Stimulated activated CD8-positive, alpha-beta memory T cell treated with anti-CD3 and anti-CD28 coated beads, Interleukin-4, amount 100 ng/mL, for 1 hour (primary cell): ENCODE measurements around the gene IFITM2.
A peak's percentile ranks its signal among the peaks of the same experiment; 100 is the strongest.
"Not testable (repeated sequence)": the region's sequence is repeated elsewhere in the genome, so short reads cannot be mapped to it uniquely, and the experiment has no call there.

Experiments used
- DNase-seq, 2 donors: peaks; one replicate each; pipeline ENCODE4 v3.0.0-alpha.2; 2020; ENCODE audit warnings: low read depth in 2 of 2, low spot score in 1 of 2

The IFITM2 gene

DNA sequence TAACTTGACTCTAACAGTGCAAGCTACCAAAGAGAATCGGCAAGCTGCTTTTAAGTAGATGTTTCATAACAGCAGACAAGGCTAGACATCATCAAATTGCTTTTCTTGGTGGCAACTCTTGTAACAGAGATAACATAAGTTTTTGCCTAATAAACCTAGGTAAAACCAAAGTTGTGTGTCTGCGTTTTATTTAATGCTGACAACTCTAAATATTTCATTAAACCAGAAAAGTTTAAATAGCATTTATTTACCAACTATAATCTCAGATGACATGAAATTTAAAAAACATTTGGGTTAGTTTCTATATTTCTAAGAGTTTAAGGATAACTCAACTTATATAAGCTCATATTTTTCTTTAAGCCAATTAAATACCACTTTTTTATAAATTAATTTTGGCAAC, 32.3 kb downstream of the IFITM2 start:
- DNase-seq = no peak

- no peak for DNase-seq
Measured at GRCh38 chr11:340539-341512, 33.2 kb downstream of the IFITM2 start.

GRCh38 chr11:342328-342727, 34.7 kb downstream of the IFITM2 start:
- no peak for DNase-seq

DNA sequence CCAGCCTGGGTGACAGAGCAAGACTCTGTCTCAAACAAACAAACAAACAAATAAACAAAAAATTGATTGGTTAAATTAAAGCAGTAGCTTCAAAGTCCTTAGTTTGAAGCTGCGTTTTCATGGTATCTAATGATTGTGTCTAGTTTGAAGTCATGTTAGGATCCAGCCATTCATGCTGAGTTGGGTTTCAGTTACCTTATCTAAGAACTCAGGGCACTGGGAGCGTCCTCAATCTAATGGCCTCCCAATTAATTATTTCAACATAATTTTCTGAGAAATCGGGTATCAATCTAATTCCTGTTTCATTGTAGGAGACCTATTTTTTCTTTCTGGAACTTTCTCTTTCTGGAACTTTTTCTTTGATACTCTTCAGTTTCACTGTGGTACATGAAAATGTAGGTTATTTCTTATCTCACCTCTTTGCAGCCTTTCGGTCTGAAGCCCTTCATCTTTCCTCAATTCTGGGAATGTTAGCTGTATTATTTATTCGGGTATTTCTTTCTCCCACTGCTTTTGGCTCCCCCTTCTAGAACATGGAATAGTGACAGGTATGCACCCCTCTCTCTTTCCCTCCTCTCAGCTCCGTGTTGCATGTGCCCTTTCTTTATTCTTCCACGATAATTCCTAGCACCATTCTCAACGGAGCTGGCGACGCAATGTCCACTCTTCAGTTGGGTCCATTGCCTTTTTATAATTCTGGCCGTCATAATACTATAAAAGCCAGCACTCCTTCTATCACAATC, 37.4 kb downstream of the IFITM2 start:
- DNase-seq = no peak

- DNase-seq = no peak
Measured at GRCh38 chr11:346529-346928, 38.9 kb downstream of the IFITM2 start.

GRCh38 chr11:349270-349954, 41.8 kb downstream of the IFITM2 start:
- not testable (repeated sequence) for DNase-seq

- not testable (repeated sequence) for DNase-seq
Measured at GRCh38 chr11:350033-350722, 42.6 kb downstream of the IFITM2 start.

- no peak for DNase-seq
Measured at GRCh38 chr11:350723-351255, 43.2 kb downstream of the IFITM2 start.

DNA sequence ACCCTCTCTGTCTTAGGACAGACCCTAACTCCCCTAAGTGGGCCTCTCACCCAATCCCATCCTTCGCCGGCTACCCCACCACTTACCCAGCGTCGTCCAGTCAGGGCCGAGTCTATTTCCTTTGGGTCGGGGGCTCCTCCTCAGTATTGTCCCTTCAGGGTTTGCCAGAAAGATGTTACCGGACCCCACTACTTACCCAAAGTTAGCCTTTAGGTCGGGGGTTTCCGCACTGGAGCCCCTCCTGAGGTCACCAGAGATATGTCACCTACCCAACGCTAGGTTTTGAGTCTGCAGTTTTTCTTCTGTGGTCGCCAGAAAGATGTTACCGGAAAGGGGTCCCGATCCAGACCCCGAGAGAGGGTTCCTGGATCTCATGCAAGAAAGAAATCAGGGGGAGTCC, 43.8 kb downstream of the IFITM2 start:
- DNase-seq = no peak

DNA sequence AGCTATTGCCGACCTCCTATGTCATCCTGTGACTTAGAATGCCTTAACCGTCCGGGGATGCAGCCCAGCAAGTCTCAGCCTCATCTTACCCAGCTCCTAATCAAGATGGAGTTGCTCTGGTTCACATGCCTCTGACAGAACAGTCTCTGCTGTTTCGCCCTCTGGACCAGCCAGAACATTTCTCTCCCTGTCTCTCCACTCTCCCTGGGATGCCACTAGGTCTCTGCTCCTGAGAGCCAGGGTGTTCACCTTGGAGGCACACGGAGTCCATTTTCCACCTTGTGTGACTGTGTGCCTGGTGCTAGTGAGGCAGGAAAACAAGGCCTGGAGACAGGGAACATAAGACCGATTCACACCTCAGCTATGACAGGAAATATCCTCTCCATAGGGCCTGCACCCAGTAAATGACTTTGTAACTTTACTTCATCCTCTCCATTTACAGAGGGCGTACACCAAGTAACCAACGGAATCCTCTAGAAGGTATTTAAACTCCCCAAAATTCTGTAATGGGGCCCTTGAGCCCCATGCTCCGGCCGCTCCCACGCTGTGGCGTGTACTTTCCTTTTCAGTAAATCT, 44.9 kb downstream of the IFITM2 start:
- DNase-seq = no peak

- DNase-seq = no peak
Measured at GRCh38 chr11:353179-353873, 45.7 kb downstream of the IFITM2 start.

DNA sequence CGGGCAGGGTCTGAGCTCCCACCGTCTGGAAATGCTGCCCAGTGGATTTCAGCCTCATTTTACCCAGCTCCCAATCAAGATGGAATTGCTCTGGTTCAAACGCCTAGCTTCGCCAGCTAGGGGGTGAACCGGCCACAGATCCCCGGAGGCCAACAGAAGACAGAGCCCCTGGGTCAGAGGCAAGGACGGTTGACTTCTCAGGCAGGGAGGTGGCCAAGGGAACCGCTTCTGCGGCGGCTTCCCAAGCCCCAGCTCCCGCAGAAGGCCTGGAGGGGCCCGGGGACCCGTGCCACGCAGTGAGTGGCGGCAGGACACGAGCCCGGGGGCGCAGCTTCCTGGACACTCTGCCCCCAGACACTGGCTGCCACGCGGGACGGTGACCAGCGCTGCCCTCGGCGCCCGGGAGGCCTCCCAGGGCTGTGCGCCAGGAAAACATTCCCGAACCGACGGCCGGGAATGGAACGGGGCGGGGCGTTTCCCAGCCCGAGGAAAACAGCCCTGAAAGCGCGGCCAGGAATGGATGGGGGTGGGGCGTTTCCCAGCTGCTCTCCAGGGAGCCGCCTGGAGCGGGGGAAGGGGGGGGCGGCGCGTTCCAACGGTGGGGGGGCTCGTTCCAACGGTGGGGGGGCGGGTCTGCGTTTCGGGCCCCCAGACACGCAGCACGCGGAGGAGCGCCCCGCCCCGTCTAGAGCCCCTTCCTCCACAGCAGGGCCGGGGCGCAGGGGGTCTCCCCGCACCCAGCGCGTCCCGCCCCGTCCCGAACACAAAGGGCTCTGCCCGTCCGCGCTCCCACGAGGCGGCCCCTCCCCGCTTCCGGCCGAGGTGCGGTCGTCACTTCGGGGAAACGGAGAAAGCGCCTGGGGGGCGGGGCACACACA, 48.2 kb downstream of the IFITM2 start:
- peak; percentile 54 to 78 for DNase-seq

GRCh38 chr11:356610-357009, 49.0 kb downstream of the IFITM2 start:
- DNase-seq = no peak

- no peak for DNase-seq
Measured at GRCh38 chr11:357582-357981, 50.0 kb downstream of the IFITM2 start.

DNA sequence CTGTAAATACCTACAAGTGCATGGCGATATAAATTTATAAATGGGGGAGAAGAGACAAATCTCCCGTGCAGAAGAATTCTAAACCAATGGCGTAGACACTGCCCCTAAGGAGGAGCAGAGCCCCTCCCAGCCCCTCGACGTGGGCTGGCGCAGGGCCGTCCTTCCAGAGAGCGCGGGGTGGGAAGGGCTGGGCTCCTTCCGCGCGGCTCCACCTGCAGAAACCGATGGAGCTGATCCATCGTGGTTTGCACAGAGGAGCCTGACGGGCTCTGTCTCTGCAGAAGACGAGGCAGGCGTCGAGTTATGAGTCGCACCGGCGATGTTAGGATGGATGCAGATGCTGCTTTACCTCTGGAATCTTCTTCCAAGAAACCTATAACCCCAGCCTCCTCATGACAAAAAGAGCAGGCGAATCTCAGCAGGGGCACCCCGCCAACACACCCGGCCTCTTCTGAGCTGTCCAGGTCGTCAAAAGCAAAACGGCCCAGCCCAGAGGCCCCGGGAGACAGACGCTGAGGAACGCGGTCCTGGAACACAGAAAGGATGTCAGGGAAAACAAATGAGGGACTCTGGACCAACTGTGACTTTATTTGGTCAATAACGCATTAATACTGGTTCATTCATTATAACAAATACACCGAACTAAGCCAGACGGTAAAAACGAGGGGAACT, 50.6 kb downstream of the IFITM2 start:
- no peak for DNase-seq
